ENCODE measurements around the gene NCOR2.

DNA sequence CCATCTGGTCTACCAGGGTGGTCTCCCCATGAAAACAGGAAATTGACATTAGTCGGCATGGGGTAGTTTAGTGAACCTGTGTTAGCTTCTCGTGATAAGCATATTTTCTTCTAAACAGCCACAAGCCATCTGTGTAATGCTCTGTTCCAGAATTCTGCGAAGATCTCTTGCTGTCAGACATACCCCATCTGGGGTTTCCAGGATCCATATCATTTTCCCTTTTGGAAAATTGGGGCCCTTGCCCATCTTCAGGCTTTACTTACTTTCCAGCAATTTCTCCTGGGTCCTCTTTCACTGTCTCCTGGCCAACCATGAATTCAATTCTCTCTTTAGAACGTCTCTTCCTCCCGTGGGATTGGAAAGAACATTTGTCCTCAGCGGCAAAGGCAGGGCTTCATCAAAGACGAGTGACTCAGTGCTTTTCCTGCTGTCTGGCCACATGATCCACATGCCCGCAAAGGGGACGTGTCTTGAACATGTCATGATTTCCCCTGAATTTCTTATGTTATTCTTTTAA, 21.4 kb upstream of the NCOR2 start:
- TF ChIP-seq EZH2 (IDR thresholded peaks at IDR 0.05; ENCODE audit: low read length) (no peak), CTCF (optimal IDR thresholded peaks at IDR 0.05 in 1 of 3, IDR thresholded peaks at IDR 0.05 in 1 of 3, conservative IDR thresholded peaks at IDR 0.05 in 1 of 3; ENCODE audit: extremely low read depth in 1 of 3, insufficient read depth in 2 of 3, low read length in 3 of 3) (no peak)

Measured in keratinocyte (primary cell).